Mesothelial cell of epicardium (in vitro differentiated cells): ENCODE data around the gene MYH11. TPM values are rescaled to one million over a fixed set of nuclear protein-coding genes. Genes with fewer than 3 reads are reported as not detected.
"Not testable (repeated sequence)": the region's sequence is repeated elsewhere in the genome, so short reads cannot be mapped to it uniquely, and the experiment has no call there.

Source experiments
- DNase-seq, 2 experiments: peaks; one replicate each; pipeline ENCODE4 v3.0.0; 2021; ENCODE audit warnings: low spot score in 2 of 2; ENCODE audit not compliant: unreplicated experiment in 2 of 2
- H3K27ac Mint-ChIP-seq: 2 replicates; pipeline ENCODE4 v1.8.0; 2021; ENCODE audit warnings: mixed read lengths
- H3K27me3 Mint-ChIP-seq: 2 replicates; pipeline ENCODE4 v1.8.0; 2021; ENCODE audit warnings: low read depth, mixed read lengths
- H3K36me3 Mint-ChIP-seq: 2 replicates; pipeline ENCODE4 v1.8.0; 2021; ENCODE audit warnings: mixed read lengths
- H3K4me1 Mint-ChIP-seq: 2 replicates; pipeline ENCODE4 v1.8.0; 2021; ENCODE audit warnings: mixed read lengths
- H3K4me3 Mint-ChIP-seq: 2 replicates; pipeline ENCODE4 v1.8.0; 2021; ENCODE audit warnings: mild to moderate bottlenecking, moderate library complexity, mixed read lengths
- H3K9me3 Mint-ChIP-seq: 2 replicates; pipeline ENCODE4 v1.8.0; 2021; ENCODE audit warnings: mixed read lengths
- total RNA-seq: library from RNA; stranded (reverse); gene quantifications from 3 replicates; pipeline ENCODE4 v1.2.1, GENCODE V29; 2021
- TF ChIP-seq, protein P1 (sequence below): fragments of 200-600 bp; sonication (generic); IDR thresholded peaks from one replicate; pipeline ENCODE4 v1.5.0; 2021; ENCODE audit warnings: antibody characterized with exemption; ENCODE audit not compliant: unreplicated experiment

Gene MYH11
- total RNA-seq, 1 donor from 2014 or later = 0.58 TPM

DNA sequence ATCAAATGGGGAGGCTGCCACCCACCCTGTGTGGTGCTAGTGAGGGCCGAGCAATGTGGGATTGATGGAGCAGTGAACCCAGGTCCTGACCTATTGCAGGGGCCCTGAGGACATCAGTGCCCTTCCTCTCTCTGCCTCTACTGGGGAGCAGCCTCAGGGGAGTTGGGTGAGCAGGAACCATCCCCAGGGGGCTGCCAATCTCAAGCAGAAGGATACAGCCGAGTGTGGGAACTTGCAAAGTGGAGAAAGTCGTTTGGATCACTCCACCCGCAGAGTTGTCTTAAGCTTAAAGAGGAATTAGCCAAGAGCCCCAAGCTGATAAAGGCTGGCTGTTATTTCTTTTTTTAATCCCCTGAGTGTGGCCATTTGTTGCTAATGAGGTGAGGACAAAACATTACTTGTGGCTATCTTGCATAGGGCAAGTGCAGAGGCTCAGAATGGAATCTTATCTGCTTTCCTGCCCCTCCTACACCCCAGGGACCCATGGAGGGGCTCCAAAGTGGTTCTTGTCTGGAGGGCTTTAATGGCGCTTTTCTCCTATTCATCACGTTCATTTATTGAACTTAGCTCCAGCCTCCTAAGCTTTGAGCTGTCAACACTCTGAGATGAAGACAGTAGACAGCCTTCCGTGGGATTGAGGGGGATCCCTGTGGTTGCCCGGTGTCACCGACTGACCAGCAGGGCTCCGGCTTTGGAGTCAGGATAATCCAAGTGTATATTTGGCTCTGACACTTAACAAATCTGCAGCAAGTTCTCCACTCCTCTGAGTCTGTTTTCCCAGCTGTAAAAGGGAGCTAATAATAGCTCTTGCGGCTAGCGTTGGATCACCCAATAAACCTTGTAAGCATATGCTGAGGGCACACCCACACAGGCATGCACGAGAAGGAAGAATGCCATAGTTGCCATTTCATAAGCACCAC, 45.1 kb downstream of the MYH11 start:
- Mint-ChIP-seq H3K9me3 (peaks cover 14% of the 10 kb centered on the region), H3K4me1 (no peaks in the 10 kb centered on the region), H3K36me3 (peaks cover 4% of the 10 kb centered on the region), H3K27me3 (peaks cover 70% of the 10 kb centered on the region), H3K4me3 (no peak overlapping the region), H3K27ac (no peak overlapping the region)
- DNase-seq = no peak
- TF ChIP-seq, protein P1, sequence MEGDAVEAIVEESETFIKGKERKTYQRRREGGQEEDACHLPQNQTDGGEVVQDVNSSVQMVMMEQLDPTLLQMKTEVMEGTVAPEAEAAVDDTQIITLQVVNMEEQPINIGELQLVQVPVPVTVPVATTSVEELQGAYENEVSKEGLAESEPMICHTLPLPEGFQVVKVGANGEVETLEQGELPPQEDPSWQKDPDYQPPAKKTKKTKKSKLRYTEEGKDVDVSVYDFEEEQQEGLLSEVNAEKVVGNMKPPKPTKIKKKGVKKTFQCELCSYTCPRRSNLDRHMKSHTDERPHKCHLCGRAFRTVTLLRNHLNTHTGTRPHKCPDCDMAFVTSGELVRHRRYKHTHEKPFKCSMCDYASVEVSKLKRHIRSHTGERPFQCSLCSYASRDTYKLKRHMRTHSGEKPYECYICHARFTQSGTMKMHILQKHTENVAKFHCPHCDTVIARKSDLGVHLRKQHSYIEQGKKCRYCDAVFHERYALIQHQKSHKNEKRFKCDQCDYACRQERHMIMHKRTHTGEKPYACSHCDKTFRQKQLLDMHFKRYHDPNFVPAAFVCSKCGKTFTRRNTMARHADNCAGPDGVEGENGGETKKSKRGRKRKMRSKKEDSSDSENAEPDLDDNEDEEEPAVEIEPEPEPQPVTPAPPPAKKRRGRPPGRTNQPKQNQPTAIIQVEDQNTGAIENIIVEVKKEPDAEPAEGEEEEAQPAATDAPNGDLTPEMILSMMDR = no peak

DNA sequence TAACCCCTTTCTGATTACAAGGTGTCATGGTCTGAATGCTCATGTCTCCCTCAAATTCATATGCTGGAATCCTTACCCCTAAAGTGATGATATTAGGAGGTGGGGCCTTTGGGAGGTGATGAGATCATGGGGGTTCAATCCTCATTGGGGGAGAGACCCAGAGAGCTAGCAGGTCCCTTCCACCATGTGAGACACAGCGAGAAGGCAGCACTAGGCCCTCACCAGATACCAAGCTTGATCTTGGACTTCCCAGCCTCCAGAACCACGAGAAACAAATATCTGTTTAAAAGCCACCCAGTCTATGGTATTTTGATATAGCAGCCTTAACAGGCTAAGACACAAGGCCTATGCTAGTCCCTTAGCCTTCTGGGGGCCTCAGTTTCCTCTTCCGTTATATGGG, 45.9 kb downstream of the MYH11 start:
- H3K27ac Mint-ChIP-seq = no peak overlapping the region
- peaks cover under 1% of the 10 kb centered on the region for H3K36me3 Mint-ChIP-seq

DNA sequence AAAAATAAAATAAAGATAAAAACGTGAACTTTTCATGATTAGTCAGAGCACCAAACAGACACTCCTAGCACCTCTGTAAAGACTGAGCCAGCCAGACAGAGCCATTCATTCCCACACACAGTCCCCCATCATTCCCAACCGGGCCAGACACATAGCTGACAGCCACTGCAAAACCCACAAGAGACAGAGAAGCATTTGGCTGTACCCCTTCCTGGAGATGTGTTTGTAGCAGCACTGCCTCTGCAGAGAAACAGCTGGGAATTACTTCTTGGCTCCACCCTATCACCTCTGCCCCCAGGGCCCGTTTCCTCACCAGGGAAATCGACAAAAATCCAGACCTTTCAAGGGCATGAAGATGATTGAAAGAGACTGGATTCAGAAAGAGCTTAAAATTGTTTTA, 46.4 kb downstream of the MYH11 start:
- peaks cover 2% of the 10 kb centered on the region for H3K9me3 Mint-ChIP-seq
- no peak for DNase-seq
- no peak overlapping the region for H3K4me3 Mint-ChIP-seq
- no peaks in the 10 kb centered on the region for H3K4me1 Mint-ChIP-seq
- peaks cover 62% of the 10 kb centered on the region for H3K27me3 Mint-ChIP-seq
- no peaks in the 10 kb centered on the region for H3K36me3 Mint-ChIP-seq
- TF ChIP-seq, protein P1 = no peak
- no peak overlapping the region for H3K27ac Mint-ChIP-seq

More for the DNA sequence above, 45.9 kb downstream of the MYH11 start:
- Mint-ChIP-seq H3K4me1 (no peaks in the 10 kb centered on the region), H3K9me3 (peaks cover 7% of the 10 kb centered on the region), H3K4me3 (no peak overlapping the region), H3K27me3 (peaks cover 67% of the 10 kb centered on the region)
- TF ChIP-seq, protein P1 = no peak
- no peak for DNase-seq

GRCh38 chr16:15809297-15809696, 47.5 kb downstream of the MYH11 start:
- H3K4me3 Mint-ChIP-seq = not testable (repeated sequence)
- H3K27me3 Mint-ChIP-seq = peaks cover 60% of the 10 kb centered on the region

DNA sequence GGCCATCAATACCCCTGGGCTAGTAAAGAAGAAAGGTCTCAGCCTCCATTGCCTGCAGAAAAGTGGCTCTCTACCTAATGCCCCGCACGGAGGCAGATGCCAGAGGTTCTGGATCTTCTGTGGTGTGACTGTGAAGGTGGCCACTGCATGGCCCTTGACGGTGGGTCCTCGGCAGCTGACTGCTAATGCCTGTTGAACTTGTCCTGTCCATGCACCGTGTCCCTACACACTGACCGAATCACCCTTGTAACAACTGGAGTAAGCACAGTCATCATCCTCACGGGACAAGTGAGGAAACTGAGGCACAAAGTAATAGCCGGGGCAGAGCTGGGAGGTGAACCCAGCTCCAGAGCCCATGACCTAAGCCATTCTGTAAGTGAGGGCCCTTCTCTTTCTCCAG, 48.8 kb downstream of the MYH11 start:
- TF ChIP-seq, protein P1 = no peak
- Mint-ChIP-seq H3K4me3 (no peak overlapping the region), H3K4me1 (peaks cover 2% of the 10 kb centered on the region), H3K27ac (no peak overlapping the region), H3K36me3 (no peaks in the 10 kb centered on the region), H3K27me3 (peaks cover 60% of the 10 kb centered on the region), H3K9me3 (no peaks in the 10 kb centered on the region)
- DNase-seq = no peak

More at GRCh38 chr16:15809297-15809696, 47.5 kb downstream of the MYH11 start:
- not testable (repeated sequence) for DNase-seq, H3K27ac Mint-ChIP-seq, H3K9me3 Mint-ChIP-seq, H3K4me1 Mint-ChIP-seq, H3K36me3 Mint-ChIP-seq

GRCh38 chr16:15807603-15808009, 49.2 kb downstream of the MYH11 start:
- Mint-ChIP-seq H3K9me3 (no peaks in the 10 kb centered on the region), H3K36me3 (no peaks in the 10 kb centered on the region), H3K27ac (no peak overlapping the region), H3K4me3 (no peak overlapping the region), H3K27me3 (peaks cover 61% of the 10 kb centered on the region), H3K4me1 (peaks cover 2% of the 10 kb centered on the region)
- no peak for DNase-seq
- TF ChIP-seq, protein P1 = no peak
